ENCODE results near the gene DACT3.

DNA sequence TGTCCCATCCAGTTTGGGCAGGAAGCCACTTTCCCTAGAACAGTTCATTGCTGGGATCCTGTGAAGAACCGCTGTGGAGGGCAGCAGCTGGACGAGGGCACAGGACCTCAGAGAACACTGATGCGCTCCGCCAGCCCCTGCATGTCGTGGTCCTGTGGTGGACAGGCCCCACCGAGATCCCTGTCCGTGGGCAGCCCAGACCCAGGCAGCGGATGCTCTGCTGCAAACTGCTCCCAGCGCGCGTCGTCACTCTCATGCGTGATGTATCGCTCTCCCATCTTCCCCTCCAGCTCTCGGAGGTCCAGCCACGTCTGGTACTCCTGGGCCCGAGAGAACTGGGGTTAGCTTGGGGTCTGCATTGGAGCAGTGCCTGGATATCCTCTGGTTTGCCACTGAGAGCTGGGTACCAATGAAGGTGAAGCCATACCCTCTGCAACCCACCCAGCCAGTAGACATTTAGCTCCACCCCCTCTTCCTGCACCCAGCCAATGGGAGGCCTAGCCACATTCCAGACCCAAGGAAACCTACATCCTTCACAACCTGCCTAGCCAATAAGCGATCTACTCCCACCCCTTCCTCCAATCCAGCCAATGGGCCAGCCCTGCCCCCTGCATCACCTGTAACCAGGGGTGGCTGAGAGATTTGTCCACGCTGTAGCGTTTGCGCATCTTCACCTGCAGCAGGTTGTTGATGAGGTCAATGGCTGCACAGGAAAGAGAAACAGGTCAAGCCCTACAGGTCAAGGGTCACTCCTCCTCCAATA is 13.6 kb upstream of the DACT3 start:
- TF ChIP-seq, protein P1, sequence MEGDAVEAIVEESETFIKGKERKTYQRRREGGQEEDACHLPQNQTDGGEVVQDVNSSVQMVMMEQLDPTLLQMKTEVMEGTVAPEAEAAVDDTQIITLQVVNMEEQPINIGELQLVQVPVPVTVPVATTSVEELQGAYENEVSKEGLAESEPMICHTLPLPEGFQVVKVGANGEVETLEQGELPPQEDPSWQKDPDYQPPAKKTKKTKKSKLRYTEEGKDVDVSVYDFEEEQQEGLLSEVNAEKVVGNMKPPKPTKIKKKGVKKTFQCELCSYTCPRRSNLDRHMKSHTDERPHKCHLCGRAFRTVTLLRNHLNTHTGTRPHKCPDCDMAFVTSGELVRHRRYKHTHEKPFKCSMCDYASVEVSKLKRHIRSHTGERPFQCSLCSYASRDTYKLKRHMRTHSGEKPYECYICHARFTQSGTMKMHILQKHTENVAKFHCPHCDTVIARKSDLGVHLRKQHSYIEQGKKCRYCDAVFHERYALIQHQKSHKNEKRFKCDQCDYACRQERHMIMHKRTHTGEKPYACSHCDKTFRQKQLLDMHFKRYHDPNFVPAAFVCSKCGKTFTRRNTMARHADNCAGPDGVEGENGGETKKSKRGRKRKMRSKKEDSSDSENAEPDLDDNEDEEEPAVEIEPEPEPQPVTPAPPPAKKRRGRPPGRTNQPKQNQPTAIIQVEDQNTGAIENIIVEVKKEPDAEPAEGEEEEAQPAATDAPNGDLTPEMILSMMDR (IDR thresholded peaks at IDR 0.05), result no peak
- no peak for TF ChIP-seq POLR2A (IDR thresholded peaks at IDR 0.05)
- TF ChIP-seq POLR2AphosphoS5 (IDR thresholded peaks at IDR 0.05), result no peak
- no peak for TF ChIP-seq EP300 (IDR thresholded peaks at IDR 0.05)

Data from suprapubic skin (tissue), 4 donors.